Colon (tissue), 2 donors: Measurements from ENCODE around the gene SERPINB12.
A peak's percentile ranks its signal among the peaks of the same experiment; 100 is the strongest.

Source experiments
- FAIRE-seq: peaks from 2 replicates; lab custom pipeline; 2012; peaks lifted over from hg19 to GRCh38; lab: Jason Lieb, UNC
- donor health status: control.
- donor health status: control.

The SERPINB12 gene, protein sequence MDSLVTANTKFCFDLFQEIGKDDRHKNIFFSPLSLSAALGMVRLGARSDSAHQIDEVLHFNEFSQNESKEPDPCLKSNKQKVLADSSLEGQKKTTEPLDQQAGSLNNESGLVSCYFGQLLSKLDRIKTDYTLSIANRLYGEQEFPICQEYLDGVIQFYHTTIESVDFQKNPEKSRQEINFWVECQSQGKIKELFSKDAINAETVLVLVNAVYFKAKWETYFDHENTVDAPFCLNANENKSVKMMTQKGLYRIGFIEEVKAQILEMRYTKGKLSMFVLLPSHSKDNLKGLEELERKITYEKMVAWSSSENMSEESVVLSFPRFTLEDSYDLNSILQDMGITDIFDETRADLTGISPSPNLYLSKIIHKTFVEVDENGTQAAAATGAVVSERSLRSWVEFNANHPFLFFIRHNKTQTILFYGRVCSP

DNA sequence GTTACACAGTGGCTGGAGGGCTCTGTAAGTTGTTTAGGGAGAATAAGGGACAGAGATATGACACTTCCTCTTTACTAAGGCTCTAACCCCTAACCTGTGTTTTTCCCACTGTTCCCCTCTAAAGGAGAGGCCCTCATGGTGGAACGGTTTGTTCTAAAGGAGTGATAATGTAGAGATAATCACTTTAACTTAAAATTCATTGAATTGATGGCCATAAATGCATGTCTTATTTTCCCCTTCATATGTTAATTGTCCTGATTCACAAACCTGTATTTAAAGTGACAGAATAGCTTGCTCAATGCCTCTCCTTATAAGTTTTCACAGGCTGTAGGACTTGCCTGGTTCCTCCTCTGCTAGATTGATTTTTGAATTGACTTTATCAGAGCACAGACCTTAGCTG is at the start of gene SERPINB12:
TSS of gene SERPINB12 (plus strand) at position 301 of the 400 bp plus-strand sequence. CDS start 13,791 bp downstream, outside the sequence.
- FAIRE-seq, result no peak

DNA sequence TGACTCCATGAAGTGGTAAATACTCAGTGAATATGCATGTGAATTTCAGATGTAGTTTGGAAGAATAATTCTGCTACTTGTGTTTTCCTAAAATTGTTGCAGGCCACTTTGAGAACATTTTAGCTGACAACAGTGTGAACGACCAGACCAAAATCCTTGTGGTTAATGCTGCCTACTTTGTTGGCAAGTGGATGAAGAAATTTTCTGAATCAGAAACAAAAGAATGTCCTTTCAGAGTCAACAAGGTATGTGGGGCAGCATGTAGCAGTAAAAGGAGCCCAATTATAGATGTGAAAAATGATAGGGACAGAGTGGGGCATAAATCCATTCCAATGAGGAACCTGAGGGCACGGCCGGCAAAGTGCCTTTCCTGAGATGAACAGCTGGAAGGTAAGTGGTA is 49.3 kb upstream of the SERPINB12 start:
- FAIRE-seq, result no peak

GRCh38 chr18:63495675-63496074 is 46.5 kb upstream of the SERPINB12 start:
- no peak for FAIRE-seq

- no peak for FAIRE-seq
These were observed 36.4 kb upstream of the SERPINB12 start for GRCh38 chr18:63505566-63506335.

DNA sequence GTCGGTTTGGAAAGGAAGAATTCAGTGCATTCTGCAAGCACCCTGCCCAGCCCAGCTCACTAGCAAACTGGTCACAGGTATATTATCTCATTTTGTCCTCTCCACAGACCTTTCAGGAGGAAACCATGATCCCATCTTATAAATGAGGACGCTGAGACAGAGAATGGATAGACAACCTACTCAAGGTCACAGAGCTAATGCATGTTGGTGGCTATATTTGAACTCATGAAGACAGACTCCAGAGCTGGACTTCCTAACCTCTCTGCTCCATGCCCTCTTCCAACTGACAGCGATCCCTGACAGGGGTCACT is 35.9 kb upstream of the SERPINB12 start:
- no peak for FAIRE-seq

DNA sequence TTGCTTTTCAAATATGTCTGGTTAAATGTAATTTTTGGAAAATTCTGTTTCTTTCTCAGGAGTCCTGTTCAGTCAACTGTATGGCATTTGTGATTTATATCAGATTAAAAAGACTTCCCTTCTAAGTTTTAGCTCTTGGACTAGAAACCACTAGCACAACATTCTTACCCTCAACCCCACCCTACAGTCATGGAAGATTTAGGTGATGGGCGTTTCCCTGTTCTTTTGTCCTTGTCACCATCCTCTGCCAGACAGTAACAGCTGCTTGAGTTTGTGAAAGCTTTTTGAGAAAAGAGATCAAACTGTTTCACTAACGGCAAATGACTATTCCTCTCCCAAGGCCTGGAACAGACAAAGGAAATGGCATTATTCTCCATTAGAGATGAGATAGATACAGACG is 33.6 kb upstream of the SERPINB12 start:
- FAIRE-seq, result no peak

GRCh38 chr18:63511285-63511684 is 30.9 kb upstream of the SERPINB12 start:
- no peak for FAIRE-seq

- no peak for FAIRE-seq
These were observed 27.8 kb upstream of the SERPINB12 start for GRCh38 chr18:63514326-63514725.

- FAIRE-seq, result no peak
These were observed 27.1 kb upstream of the SERPINB12 start for GRCh38 chr18:63514888-63515678.

DNA sequence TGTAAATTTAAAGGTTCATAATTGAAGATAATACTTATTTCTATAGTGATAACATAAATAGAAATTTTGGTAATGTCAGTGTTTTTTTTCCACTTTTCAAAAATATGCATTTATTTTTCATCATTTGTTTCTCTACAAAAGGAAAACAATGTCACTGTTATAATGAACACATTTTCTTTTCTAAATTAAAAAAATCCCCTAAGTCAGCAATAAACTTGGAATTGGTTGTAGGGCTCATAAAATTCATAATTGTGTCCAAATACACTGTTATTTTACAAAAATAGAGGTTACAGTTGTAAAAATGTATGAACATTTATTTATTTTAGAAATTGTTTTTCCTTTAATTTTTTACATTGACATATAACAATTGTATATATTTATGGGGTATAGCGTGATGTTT is 26.4 kb upstream of the SERPINB12 start:
- peak; percentile 83 for FAIRE-seq

DNA sequence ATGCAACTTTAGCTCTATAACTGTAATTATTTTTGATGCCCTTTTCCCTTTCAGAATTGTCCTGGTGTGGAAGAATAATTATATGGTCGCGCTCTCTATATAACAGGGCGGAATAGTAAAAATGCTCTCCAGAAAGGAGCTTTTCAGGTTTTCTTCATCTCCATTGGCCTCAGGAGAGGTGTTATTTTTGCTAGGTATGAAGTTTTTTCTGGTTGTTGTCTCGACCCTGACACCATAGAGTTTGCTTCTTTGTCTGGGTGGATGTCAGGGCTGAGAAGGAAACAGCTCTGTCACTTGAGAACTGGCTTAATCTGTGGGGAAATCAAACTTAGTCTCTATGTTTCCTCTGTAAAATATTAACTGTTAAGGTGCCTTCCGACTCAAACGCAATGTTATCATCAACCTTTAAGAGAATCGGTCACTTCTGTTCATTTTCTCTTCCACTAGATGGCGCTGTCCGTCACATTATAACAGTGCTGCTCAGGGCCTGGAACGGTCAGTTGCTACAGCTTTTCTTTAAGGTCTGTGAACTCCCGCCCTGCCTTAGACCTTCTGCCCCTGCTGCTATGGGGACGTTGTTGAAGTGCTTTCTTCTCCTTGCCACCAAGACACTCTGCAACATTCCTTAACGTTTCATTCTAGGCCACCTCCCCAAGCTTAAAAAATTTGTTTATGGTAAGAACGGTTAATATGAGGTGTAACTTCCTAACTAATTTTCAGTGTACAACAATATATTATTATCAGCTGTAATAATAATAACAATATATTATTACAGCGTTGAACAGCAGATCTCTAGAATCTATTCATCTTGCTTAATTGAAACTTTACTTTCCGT is 23.8 kb upstream of the SERPINB12 start:
- no peak for FAIRE-seq

- no peak for FAIRE-seq
These were observed 22.0 kb upstream of the SERPINB12 start for GRCh38 chr18:63520053-63520685.

GRCh38 chr18:63523660-63524059 is 18.5 kb upstream of the SERPINB12 start:
- no peak for FAIRE-seq

- no peak for FAIRE-seq
These were observed 14.9 kb upstream of the SERPINB12 start for GRCh38 chr18:63527251-63527650.

- FAIRE-seq, result no peak
These were observed 13.2 kb upstream of the SERPINB12 start for GRCh38 chr18:63528863-63529492.

DNA sequence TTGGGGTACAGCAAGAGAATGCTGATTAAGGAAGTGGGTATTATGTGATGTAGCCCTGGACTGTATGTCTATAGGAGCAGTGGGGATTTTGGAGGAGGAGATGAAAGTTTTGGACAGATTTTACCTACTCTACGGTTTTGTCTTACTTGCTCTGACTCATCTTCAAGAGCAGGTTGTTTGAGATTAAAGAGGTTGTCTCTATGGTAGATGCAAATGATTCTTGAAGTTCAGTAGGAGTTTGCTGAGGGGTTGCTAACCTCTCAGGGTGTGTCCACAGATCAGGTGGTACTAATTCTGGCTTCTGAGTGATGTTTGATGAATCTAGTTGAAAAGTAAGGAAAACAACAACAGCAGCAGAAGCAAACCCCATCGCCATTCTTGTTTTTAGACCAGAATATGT is 9.7 kb upstream of the SERPINB12 start:
- no peak for FAIRE-seq

DNA sequence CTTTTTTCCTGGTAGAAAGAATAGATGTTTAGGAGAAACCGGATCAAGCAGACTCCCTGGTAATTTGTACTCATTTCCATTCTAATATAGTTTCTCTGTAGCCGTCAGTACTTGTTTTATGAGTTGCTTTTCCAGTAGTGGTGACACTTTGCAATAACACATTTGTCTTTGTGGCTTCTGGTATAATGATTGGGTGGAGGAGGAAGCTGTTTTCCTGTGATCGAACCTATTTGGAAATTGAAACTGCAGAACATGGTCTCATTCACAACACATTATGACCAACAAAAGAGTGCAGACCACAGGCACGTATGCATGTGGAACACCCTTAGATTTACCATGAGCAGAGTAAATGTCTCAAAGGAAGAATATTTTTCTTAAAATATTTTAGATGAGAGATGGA is 7.6 kb upstream of the SERPINB12 start:
- no peak for FAIRE-seq

DNA sequence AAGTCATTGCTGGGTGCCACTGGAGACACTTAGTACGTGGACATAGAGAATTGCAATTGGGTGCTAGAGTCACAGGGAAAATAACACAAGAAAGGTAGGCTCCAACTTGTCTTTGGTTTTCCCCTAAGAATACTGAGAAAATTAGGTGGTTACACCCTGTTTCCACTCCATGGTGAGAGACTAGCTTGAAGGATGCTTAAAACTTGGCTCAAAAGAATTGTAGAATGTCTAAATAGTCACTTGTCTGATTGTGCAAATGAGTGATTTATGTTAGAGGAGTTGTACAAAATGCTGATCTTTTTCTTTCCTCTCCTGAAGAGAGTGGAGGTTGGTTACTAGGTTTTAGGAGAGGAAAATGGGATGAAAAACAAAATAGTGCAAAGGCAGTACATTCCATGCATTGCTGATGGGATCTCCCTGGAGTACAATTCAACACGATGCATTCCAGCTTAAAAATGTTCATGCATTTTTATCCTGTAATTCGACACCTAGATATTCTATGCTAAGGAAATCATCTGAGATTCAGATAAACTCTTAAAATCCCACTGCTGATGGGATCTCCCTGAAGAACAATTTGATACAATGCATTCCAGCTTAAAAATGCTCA is 2.2 kb upstream of the SERPINB12 start:
- FAIRE-seq, result no peak

DNA sequence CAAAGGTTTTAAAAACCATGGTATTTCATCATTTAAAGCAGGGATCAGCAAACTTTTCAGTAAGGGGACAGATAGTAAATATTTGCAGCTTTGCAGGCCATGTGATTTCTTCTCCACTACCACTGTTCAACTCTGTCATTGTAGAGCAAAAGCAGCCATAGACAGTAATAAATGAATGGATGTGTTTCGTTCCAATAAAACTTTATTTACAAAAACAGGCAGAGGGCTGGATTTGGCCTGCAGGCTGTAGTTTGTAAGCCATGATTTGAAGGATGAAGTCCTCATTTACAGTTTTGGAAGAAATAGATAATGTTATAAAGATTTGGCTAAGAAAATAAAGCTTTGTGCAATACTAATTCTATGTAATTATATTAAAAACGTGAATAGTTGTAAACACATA is 1.8 kb downstream of the SERPINB12 start:
- FAIRE-seq, result no peak

DNA sequence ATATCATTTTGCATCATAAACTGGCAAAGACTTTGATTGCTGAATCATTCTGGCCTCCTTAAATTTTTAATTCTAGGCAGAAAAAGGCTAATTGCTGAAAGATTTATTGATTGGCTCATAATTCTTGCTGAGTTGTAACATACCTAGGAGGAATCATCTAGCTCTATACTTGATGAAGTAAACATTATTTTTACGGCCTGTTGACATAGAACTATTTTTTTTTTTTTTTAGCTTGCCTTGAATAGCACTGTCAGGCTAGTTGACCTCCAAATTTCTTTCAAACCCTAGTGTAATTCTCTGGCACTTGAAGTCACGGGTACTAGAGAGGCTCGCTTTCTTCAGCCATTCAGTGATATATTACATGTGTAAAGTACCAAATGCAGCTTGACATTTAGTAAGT is 2.8 kb downstream of the SERPINB12 start:
- no peak for FAIRE-seq
